HUES6 (cell line): ENCODE measurements around the gene SDHAF2.
"Not testable (repeated sequence)": the region's sequence is repeated elsewhere in the genome, so short reads cannot be mapped to it uniquely, and the experiment has no call there.

Experiments used
- H3K27ac ChIP-seq: 2 replicates; pipeline ENCODE4 v1.7.0; 2013; ENCODE audit warnings: low read depth, mild to moderate bottlenecking, low read length, inconsistent platforms
- H3K27me3 ChIP-seq: 2 replicates; pipeline ENCODE4 v1.6.1; 2013; ENCODE audit warnings: low read length; ENCODE audit not compliant: control insufficient read depth, insufficient read depth
- H3K36me3 ChIP-seq: 2 replicates; pipeline ENCODE4 v1.6.1; 2013; ENCODE audit warnings: low read length; ENCODE audit not compliant: control insufficient read depth, insufficient read depth
- H3K4me1 ChIP-seq: 2 replicates; pipeline ENCODE4 v1.6.1; 2013; ENCODE audit warnings: low read length; ENCODE audit not compliant: control insufficient read depth, insufficient read depth
- H3K4me3 ChIP-seq: 2 replicates; pipeline ENCODE4 v1.5.1; 2013; ENCODE audit warnings: low read depth, low read length
- H3K9ac ChIP-seq: one replicate; pipeline ENCODE4 v1.6.1; 2013; ENCODE audit warnings: mild to moderate bottlenecking, low read length
- H3K9me3 ChIP-seq: 2 replicates; pipeline ENCODE4 v1.6.1; 2013; ENCODE audit warnings: low read depth, low read length; ENCODE audit not compliant: control insufficient read depth, insufficient read depth

SDHAF2 gene

GRCh38 chr11:61429691-61430582 lies at the start of gene SDHAF2, which contains the start of gene CPSF7:
TSS of gene SDHAF2 (plus strand) at chr11:61430124. CDS start at chr11:61430147, 23 bp downstream.
TSS of gene CPSF7 (minus strand) at chr11:61429975. CDS start at chr11:61429235, 740 bp downstream.
- Histone ChIP-seq H3K27ac (peak within 1 kb of the TSS; percentile 100), H3K9ac (peak within 1 kb of the TSS; percentile 97), H3K4me3 (peak within 1 kb of the TSS; percentile 84), H3K27me3 (no peaks in the 10 kb centered on the region), H3K36me3 (peaks cover 47% of the 10 kb centered on the region), H3K9me3 (no peaks in the 10 kb centered on the region), H3K4me1 (0 out of 2 replicates have a peak, but pooled peaks cover 9% of the 10 kb centered on the region)

GRCh38 chr11:61380884-61381283 lies 49.0 kb upstream of the SDHAF2 start:
- Histone ChIP-seq H3K9ac (no peak overlapping the region), H3K4me1 (no peaks in the 10 kb centered on the region), H3K4me3 (no peak overlapping the region), H3K27me3 (no peaks in the 10 kb centered on the region), H3K9me3 (no peaks in the 10 kb centered on the region), H3K36me3 (peaks cover 7% of the 10 kb centered on the region; the same call in 1 of the 2 replicates), H3K27ac (no peak overlapping the region)

GRCh38 chr11:61383859-61384258 lies 46.1 kb upstream of the SDHAF2 start:
- H3K4me1 ChIP-seq, H3K9ac ChIP-seq, H3K9me3 ChIP-seq, H3K4me3 ChIP-seq, H3K27me3 ChIP-seq, H3K27ac ChIP-seq, H3K36me3 ChIP-seq: not testable (repeated sequence)

GRCh38 chr11:61384271-61385242 lies 45.4 kb upstream of the SDHAF2 start:
- Histone ChIP-seq H3K9me3 (no peaks in the 10 kb centered on the region), H3K4me1 (no peaks in the 10 kb centered on the region), H3K27ac (no peak overlapping the region), H3K9ac (no peak overlapping the region), H3K27me3 (no peaks in the 10 kb centered on the region), H3K4me3 (no peak overlapping the region), H3K36me3 (no peaks in the 10 kb centered on the region)

- Histone ChIP-seq H3K27ac (no peak overlapping the region), H3K4me3 (no peak overlapping the region), H3K27me3 (no peaks in the 10 kb centered on the region), H3K9me3 (peaks cover 4% of the 10 kb centered on the region; the same call in 1 of the 2 replicates), H3K36me3 (peaks cover 11% of the 10 kb centered on the region), H3K4me1 (peaks cover 3% of the 10 kb centered on the region; the same call in 1 of the 2 replicates), H3K9ac (no peak overlapping the region)
These were observed 39.8 kb upstream of the SDHAF2 start for GRCh38 chr11:61390161-61390560.

GRCh38 chr11:61392981-61393595 lies 36.8 kb upstream of the SDHAF2 start:
- Histone ChIP-seq H3K27me3 (no peaks in the 10 kb centered on the region), H3K9ac (peak overlapping the region; percentile 87), H3K4me3 (peak overlapping the region; percentile 90), H3K9me3 (peaks cover 4% of the 10 kb centered on the region; the same call in 1 of the 2 replicates), H3K27ac (no peak overlapping the region), H3K36me3 (peaks cover 25% of the 10 kb centered on the region), H3K4me1 (peaks cover 3% of the 10 kb centered on the region; the same call in 1 of the 2 replicates)

- Histone ChIP-seq H3K36me3 (peaks cover 67% of the 10 kb centered on the region), H3K27ac (no peak overlapping the region), H3K4me1 (no peaks in the 10 kb centered on the region), H3K4me3 (no peak overlapping the region), H3K9ac (no peak overlapping the region), H3K27me3 (no peaks in the 10 kb centered on the region), H3K9me3 (no peaks in the 10 kb centered on the region)
These were observed 28.8 kb upstream of the SDHAF2 start for GRCh38 chr11:61401173-61401572.

GRCh38 chr11:61401573-61401972 lies 28.4 kb upstream of the SDHAF2 start:
- H3K4me3 ChIP-seq = no peak overlapping the region
- H3K27ac ChIP-seq = no peak overlapping the region
- H3K9me3 ChIP-seq = no peaks in the 10 kb centered on the region
- H3K27me3 ChIP-seq = no peaks in the 10 kb centered on the region
- no peak overlapping the region for H3K9ac ChIP-seq
- no peaks in the 10 kb centered on the region for H3K4me1 ChIP-seq
- peaks cover 71% of the 10 kb centered on the region for H3K36me3 ChIP-seq

GRCh38 chr11:61403658-61404057 lies 26.3 kb upstream of the SDHAF2 start:
- no peaks in the 10 kb centered on the region for H3K4me1 ChIP-seq
- H3K9me3 ChIP-seq = no peaks in the 10 kb centered on the region
- H3K36me3 ChIP-seq = peaks cover 78% of the 10 kb centered on the region
- no peak overlapping the region for H3K9ac ChIP-seq
- H3K4me3 ChIP-seq = no peak overlapping the region
- no peak overlapping the region for H3K27ac ChIP-seq
- no peaks in the 10 kb centered on the region for H3K27me3 ChIP-seq

- H3K36me3 ChIP-seq = peaks cover 78% of the 10 kb centered on the region
- no peak overlapping the region for H3K27ac ChIP-seq
- H3K9me3 ChIP-seq = no peaks in the 10 kb centered on the region
- no peak overlapping the region for H3K9ac ChIP-seq
- no peaks in the 10 kb centered on the region for H3K27me3 ChIP-seq
- no peaks in the 10 kb centered on the region for H3K4me1 ChIP-seq
- no peak overlapping the region for H3K4me3 ChIP-seq
These were observed 25.8 kb upstream of the SDHAF2 start for GRCh38 chr11:61404103-61404502.
